Measurements from ENCODE around the gene DYSF.

DYSF gene

DNA sequence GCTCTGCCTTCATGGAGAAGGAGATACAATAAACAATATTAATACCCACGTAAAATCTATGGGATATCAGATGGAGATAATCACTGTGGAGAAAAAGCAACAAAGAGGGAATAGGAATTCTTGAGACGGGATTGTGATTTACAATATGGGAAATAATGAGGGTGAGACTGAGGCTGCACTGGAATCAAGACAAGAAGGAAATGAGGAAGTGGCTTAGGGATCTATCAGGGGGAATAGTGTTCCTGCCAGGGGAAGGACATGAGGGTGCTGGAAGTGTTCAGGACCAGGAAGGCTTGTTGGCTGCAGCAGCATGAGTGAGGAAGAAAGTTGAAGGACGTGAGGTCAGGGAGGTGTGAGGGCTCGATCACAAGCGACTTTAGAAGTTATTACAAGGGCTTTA, 182.4 kb downstream of the DYSF start:
- H3K4me3 ChIP-seq (ENCODE audit: low read depth, low read length), result no peak overlapping the region
- H3K9me3 ChIP-seq (ENCODE audit: control insufficient read depth, insufficient read depth, low read depth, low read length), result no peaks in the 10 kb centered on the region
- H3K36me3 ChIP-seq (ENCODE audit: control insufficient read depth in 2 of 2, insufficient read depth in 1 of 2, low read length in 2 of 2), result no peaks in the 10 kb centered on the region
- H3K4me1 ChIP-seq (ENCODE audit: control insufficient read depth, insufficient read depth, low read length), result no peaks in the 10 kb centered on the region
- TF ChIP-seq REPIN1 (tag by site-specific recombination; IDR thresholded peaks at IDR 0.05; ENCODE audit: low read depth), result no peak
- no peak for TF ChIP-seq ZNF266 (tag by site-specific recombination; IDR thresholded peaks at IDR 0.05; ENCODE audit: low read depth)
- TF ChIP-seq ZNF140 (tag by site-specific recombination; IDR thresholded peaks at IDR 0.05), result no peak
- TF ChIP-seq ZNF629 (tag by site-specific recombination; IDR thresholded peaks at IDR 0.05), result no peak
- no peak for TF ChIP-seq ZNF248 (tag by site-specific recombination; IDR thresholded peaks at IDR 0.05)
- no peak for TF ChIP-seq ZNF670 (tag by site-specific recombination; IDR thresholded peaks at IDR 0.05; ENCODE audit: low read depth)
- TF ChIP-seq ZNF585B (tag by site-specific recombination; IDR thresholded peaks at IDR 0.05), result no peak
- TF ChIP-seq ZXDB (tag by site-specific recombination; IDR thresholded peaks at IDR 0.05), result no peak
- TF ChIP-seq, protein P1, sequence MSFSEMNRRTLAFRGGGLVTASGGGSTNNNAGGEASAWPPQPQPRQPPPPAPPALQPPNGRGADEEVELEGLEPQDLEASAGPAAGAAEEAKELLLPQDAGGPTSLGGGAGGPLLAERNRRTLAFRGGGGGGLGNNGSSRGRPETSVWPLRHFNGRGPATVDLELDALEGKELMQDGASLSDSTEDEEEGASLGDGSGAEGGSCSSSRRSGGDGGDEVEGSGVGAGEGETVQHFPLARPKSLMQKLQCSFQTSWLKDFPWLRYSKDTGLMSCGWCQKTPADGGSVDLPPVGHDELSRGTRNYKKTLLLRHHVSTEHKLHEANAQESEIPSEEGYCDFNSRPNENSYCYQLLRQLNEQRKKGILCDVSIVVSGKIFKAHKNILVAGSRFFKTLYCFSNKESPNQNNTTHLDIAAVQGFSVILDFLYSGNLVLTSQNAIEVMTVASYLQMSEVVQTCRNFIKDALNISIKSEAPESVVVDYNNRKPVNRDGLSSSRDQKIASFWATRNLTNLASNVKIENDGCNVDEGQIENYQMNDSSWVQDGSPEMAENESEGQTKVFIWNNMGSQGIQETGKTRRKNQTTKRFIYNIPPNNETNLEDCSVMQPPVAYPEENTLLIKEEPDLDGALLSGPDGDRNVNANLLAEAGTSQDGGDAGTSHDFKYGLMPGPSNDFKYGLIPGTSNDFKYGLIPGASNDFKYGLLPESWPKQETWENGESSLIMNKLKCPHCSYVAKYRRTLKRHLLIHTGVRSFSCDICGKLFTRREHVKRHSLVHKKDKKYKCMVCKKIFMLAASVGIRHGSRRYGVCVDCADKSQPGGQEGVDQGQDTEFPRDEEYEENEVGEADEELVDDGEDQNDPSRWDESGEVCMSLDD (tag by site-specific recombination; IDR thresholded peaks at IDR 0.05), result no peak
- TF ChIP-seq GLIS2 (tag by site-specific recombination; IDR thresholded peaks at IDR 0.05), result no peak
- no peak for TF ChIP-seq EGR2 (tag by site-specific recombination; IDR thresholded peaks at IDR 0.05; ENCODE audit: low read depth)
- TF ChIP-seq ZNF138 (tag by site-specific recombination; IDR thresholded peaks at IDR 0.05; ENCODE audit: borderline replicate concordance), result no peak
- no peak for TF ChIP-seq ZNF23 (tag by site-specific recombination; IDR thresholded peaks at IDR 0.05; ENCODE audit: borderline replicate concordance)
- TF ChIP-seq, protein P2, sequence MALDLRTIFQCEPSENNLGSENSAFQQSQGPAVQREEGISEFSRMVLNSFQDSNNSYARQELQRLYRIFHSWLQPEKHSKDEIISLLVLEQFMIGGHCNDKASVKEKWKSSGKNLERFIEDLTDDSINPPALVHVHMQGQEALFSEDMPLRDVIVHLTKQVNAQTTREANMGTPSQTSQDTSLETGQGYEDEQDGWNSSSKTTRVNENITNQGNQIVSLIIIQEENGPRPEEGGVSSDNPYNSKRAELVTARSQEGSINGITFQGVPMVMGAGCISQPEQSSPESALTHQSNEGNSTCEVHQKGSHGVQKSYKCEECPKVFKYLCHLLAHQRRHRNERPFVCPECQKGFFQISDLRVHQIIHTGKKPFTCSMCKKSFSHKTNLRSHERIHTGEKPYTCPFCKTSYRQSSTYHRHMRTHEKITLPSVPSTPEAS (tag by site-specific recombination; IDR thresholded peaks at IDR 0.05), result no peak
- ChIA-PET CTCF (no interaction called here), POLR2A (no interaction called here)
- no peak overlapping the region for H3K27ac ChIP-seq (ENCODE audit: extremely low read depth, low read depth, low read length)

DNA sequence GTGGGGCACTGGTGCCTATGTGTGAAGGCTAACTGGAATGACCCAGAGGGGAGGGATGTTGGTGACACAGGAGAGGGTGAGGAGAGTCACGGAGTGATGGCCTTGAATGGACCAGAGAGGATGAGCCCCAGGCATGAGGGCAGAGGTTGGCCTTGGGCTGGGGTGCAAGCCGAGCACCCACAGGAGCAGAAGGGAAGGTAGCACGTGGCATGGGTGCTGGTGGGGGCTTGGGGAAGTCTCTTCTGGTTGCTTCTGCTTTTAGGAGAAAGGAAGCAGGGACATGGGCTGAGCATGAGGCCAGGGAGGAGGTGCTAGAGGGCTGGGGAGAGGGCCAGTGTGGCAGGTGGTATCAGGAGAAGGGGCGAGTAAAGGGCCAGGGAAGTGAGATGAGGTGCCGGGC, 183.8 kb downstream of the DYSF start:
- Histone ChIP-seq H3K27ac (ENCODE audit: extremely low read depth, low read depth, low read length) (no peak overlapping the region), H3K4me3 (ENCODE audit: low read depth, low read length) (no peak overlapping the region), H3K4me1 (ENCODE audit: control insufficient read depth, insufficient read depth, low read length) (no peaks in the 10 kb centered on the region), H3K36me3 (ENCODE audit: control insufficient read depth in 2 of 2, insufficient read depth in 1 of 2, low read length in 2 of 2) (no peaks in the 10 kb centered on the region), H3K9me3 (ENCODE audit: control insufficient read depth, insufficient read depth, low read depth, low read length) (no peaks in the 10 kb centered on the region)
- TF ChIP-seq ZNF112 (tag by site-specific recombination; IDR thresholded peaks at IDR 0.05) (no peak), EGR2 (tag by site-specific recombination; IDR thresholded peaks at IDR 0.05; ENCODE audit: low read depth) (no peak), ZNF335 (tag by site-specific recombination; conservative IDR thresholded peaks at IDR 0.05) (no peak), ZXDB (tag by site-specific recombination; IDR thresholded peaks at IDR 0.05) (no peak), ZNF354C (tag by site-specific recombination; IDR thresholded peaks at IDR 0.05; ENCODE audit: borderline replicate concordance, low read depth) (no peak), IKZF3 (tag by site-specific recombination; IDR thresholded peaks at IDR 0.05) (no peak), SP7 (tag by site-specific recombination; IDR thresholded peaks at IDR 0.05) (no peak)
- TF ChIP-seq, protein P3, sequence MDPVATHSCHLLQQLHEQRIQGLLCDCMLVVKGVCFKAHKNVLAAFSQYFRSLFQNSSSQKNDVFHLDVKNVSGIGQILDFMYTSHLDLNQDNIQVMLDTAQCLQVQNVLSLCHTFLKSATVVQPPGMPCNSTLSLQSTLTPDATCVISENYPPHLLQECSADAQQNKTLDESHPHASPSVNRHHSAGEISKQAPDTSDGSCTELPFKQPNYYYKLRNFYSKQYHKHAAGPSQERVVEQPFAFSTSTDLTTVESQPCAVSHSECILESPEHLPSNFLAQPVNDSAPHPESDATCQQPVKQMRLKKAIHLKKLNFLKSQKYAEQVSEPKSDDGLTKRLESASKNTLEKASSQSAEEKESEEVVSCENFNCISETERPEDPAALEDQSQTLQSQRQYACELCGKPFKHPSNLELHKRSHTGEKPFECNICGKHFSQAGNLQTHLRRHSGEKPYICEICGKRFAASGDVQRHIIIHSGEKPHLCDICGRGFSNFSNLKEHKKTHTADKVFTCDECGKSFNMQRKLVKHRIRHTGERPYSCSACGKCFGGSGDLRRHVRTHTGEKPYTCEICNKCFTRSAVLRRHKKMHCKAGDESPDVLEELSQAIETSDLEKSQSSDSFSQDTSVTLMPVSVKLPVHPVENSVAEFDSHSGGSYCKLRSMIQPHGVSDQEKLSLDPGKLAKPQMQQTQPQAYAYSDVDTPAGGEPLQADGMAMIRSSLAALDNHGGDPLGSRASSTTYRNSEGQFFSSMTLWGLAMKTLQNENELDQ (tag by site-specific recombination; IDR thresholded peaks at IDR 0.05; ENCODE audit: low read depth), result no peak
- TF ChIP-seq, protein P4, sequence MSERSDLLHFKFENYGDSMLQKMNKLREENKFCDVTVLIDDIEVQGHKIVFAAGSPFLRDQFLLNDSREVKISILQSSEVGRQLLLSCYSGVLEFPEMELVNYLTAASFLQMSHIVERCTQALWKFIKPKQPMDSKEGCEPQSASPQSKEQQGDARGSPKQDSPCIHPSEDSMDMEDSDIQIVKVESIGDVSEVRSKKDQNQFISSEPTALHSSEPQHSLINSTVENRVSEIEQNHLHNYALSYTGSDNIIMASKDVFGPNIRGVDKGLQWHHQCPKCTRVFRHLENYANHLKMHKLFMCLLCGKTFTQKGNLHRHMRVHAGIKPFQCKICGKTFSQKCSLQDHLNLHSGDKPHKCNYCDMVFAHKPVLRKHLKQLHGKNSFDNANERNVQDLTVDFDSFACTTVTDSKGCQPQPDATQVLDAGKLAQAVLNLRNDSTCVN (tag by site-specific recombination; optimal IDR thresholded peaks at IDR 0.05), result no peak
- POLR2A ChIA-PET, result no interaction called here
- CTCF ChIA-PET, result interaction anchor here (0.7 kb wide), 1 partner anchor 163 kb away, joined by 5 read pairs; no protein-coding TSS in a partner anchor

Data from HEK293 (cell line).